Pancreas (tissue), 10 donors: ENCODE results near the gene XRCC1. TPM values are rescaled to one million over a fixed set of nuclear protein-coding genes. Genes with fewer than 3 reads are reported as not detected.

Source experiments
- ATAC-seq, 4 donors: fragments of 200-7000 bp; cut with Tn5 transposase; one replicate each; pipeline versions ENCODE4 v1.8.0 to v1.9.1; 2020; ENCODE audit warnings: mild to moderate bottlenecking in 4 of 4, moderate library complexity in 4 of 4
- DNase-seq, 6 donors: peaks; one replicate each; pipeline ENCODE4 v3.0.0-alpha.2; 2020
- FAIRE-seq: peaks from 2 replicates; lab custom pipeline; 2012; peaks lifted over from hg19 to GRCh38; lab: Jason Lieb, UNC
- H3K27ac ChIP-seq, 4 donors: fragments of 200-600 bp; sonication (generic); 1 replicate in 3 of 4; 2 replicates in 1 of 4; pipeline versions ENCODE4 v1.5.0 to v1.8.0; 2020
- H3K27me3 ChIP-seq, 4 donors: fragments of 200-600 bp; one replicate each; pipeline ENCODE4 v1.8.0; 2021
- H3K36me3 ChIP-seq, 3 donors: fragments of 200-600 bp; sonication (generic) in 1 of 3; one replicate each; pipeline versions ENCODE4 v1.5.0 to v1.8.0; 2020 to 2021
- H3K4me1 ChIP-seq, 3 donors: fragments of 200-600 bp; one replicate each; pipeline ENCODE4 v1.8.0; 2021
- H3K4me3 ChIP-seq, 4 donors: fragments of 200-600 bp; sonication (generic) in 2 of 4; one replicate each; pipeline versions ENCODE4 v1.5.0 to v1.8.0; 2020 to 2021
- H3K9me3 ChIP-seq, 4 donors: fragments of 200-600 bp; one replicate each; pipeline ENCODE4 v1.8.0; 2021
- WGBS, 2 donors: extraction: QIAGEN DNeasy Blood & Tissue Kit; methylation state at CpG; one replicate each; pipeline ENCODE4 v1.1.7; 2013; 5-methylcytosine and 5-hydroxymethylcytosine counted together
- intact Hi-C, 3 donors: fragments of 100-400 bp; cut with DNase I; formaldehyde crosslinking; loops; one replicate each; pipeline versions ENCODE4 v1.11.1 to v1.14.2; 2022
- polyA plus RNA-seq, 2 donors: library from polyadenylated mRNA; stranded (reverse); fragments of 200-250 nt; gene quantifications; one replicate each; pipeline ENCODE4 v1.2.3, GENCODE V29; 2013
- total RNA-seq, 6 donors: library from RNA; stranded (reverse); fragmentation: NEBNext Ultra II Directional in 4 of 6; extraction: Animal tissue kit (Norgen Biotek cat#: 25700) in 4 of 6; gene quantifications; one replicate each; pipeline versions ENCODE4 v1.2.1 to v1.2.4, GENCODE V29; 2021 to 2023
- TF ChIP-seq, protein P1 (sequence below), 4 donors: fragments of 200-600 bp; sonication (generic) in 3 of 4; IDR thresholded peaks; one replicate each; pipeline versions ENCODE4 v1.5.0 to v1.8.0; 2021; ENCODE audit warnings: antibody characterized with exemption in 4 of 4
- donor health status: healthy with polysubstance abuse.
- donor health status: DM: no; HTN: no; CAD: no; lungs with moderate emphysema.
- donor health status: DM: no; HTN: no; CAD: no.
- donor health status: control.
- donor health status: control.
- donor health status: Bipolar disorder and iron deficiency.
- donor health status: DM: yes; HTN: yes; CAD: no.
- donor health status: DM: no; HTN: no; CAD: no.
- donor health status: DM: no; HTN: no; CAD: no.
- donor health status: DM: yes; HTN: yes; CAD: no.

XRCC1 gene
- total and polyA plus RNA-seq, 8 donors: 9.3 to 19.3 (median 12.8) TPM

DNA sequence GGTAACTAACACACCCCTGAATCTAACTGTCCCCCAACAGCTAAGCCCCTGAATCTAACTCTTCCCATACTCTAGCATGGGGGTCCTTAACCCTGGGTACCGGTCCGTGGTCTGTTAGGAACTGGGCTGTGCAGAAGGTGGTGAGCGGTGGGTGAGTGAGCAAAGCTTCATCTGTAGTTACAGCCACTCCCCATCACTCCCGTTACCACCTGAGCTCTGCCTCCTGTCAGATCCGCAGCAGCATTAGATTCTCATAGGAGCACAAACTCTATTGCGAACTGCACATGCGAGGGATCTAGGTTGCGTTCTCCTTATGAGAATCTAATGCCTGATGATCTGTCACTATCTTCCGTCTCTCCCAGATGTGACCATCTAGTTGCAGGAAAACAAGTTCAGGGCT is 64.6 kb downstream of the XRCC1 start:
- H3K4me1 ChIP-seq: no peaks in the 10 kb centered on the region
- ATAC-seq: no peak
- peaks cover 0 to 2% (median 0%) of the 10 kb centered on the region in 3 donors for H3K36me3 ChIP-seq
- H3K27ac ChIP-seq: no peak overlapping the region
- no peak for DNase-seq
- TF ChIP-seq, protein P1, sequence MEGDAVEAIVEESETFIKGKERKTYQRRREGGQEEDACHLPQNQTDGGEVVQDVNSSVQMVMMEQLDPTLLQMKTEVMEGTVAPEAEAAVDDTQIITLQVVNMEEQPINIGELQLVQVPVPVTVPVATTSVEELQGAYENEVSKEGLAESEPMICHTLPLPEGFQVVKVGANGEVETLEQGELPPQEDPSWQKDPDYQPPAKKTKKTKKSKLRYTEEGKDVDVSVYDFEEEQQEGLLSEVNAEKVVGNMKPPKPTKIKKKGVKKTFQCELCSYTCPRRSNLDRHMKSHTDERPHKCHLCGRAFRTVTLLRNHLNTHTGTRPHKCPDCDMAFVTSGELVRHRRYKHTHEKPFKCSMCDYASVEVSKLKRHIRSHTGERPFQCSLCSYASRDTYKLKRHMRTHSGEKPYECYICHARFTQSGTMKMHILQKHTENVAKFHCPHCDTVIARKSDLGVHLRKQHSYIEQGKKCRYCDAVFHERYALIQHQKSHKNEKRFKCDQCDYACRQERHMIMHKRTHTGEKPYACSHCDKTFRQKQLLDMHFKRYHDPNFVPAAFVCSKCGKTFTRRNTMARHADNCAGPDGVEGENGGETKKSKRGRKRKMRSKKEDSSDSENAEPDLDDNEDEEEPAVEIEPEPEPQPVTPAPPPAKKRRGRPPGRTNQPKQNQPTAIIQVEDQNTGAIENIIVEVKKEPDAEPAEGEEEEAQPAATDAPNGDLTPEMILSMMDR (IDR thresholded peaks at IDR 0.05): no peak
- intact Hi-C loops: no loop called here
- WGBS, 2 donors: 95 to 96% methylated on average over 9 of the region's 9 CpGs
- no peak overlapping the region for H3K4me3 ChIP-seq
- H3K9me3 ChIP-seq: no peaks in the 10 kb centered on the region
- H3K27me3 ChIP-seq: no peaks in the 10 kb centered on the region
- FAIRE-seq: no peak

DNA sequence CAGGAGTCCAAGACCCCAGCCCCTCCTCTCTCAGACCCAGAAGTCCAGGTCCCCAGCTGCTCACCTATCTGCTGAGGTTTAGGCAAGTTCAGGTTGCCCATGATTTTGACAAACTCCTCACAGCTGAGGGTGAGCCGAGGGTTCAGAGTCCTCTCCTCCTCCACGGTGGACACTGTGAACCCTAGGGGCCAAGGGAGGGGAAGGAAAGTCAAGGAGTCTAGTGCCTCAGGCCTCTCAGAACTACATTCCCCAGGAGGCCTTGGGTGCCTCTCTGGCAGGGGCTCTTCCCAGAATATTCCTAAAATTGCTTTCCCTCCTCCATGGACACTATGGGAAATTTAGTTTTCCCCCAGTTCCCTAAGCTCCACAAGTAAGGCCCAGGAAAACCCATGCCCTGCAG is 67.4 kb downstream of the XRCC1 start:
- H3K9me3 ChIP-seq: no peaks in the 10 kb centered on the region
- WGBS, 2 donors: 90 to 97% methylated on average over 2 of the region's 2 CpGs
- H3K27me3 ChIP-seq: no peaks in the 10 kb centered on the region
- no peak for ATAC-seq
- H3K4me1 ChIP-seq: peaks cover 0 to 4% (median 0%) of the 10 kb centered on the region in 3 donors
- no peak for DNase-seq
- intact Hi-C loops: no loop called here
- TF ChIP-seq, protein P1 (IDR thresholded peaks at IDR 0.05): no peak
- H3K27ac ChIP-seq: no peak overlapping the region
- no peak overlapping the region for H3K4me3 ChIP-seq
- no peak for FAIRE-seq
- peaks cover 0 to 2% (median 0%) of the 10 kb centered on the region in 3 donors for H3K36me3 ChIP-seq

DNA sequence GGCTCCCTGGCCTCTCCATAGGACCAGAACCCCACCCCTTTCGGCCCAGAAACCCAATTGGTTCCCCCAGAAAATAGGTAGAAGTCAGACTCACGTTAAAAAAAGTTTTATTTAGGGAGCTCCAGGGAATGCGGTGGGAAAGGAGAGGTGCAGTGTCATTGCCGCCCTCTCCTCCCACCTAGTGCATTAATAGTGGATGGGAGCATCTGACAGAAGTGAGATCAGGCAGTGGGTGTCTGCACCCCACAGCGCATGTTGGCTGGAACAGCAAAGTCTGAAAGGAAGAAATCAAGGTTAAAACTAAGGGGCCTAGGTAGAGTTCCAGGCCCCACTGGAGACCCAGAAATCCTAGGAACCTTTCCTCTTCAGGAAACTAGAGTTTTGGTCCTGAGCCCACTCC is 68.7 kb downstream of the XRCC1 start:
- intact Hi-C loops: no loop called here
- Histone ChIP-seq H3K27ac (no peak overlapping the region), H3K36me3 (peaks cover 0 to 2% (median 0%) of the 10 kb centered on the region in 3 donors), H3K4me1 (peaks cover 0 to 4% (median 0%) of the 10 kb centered on the region in 3 donors), H3K4me3 (no peak overlapping the region), H3K27me3 (no peaks in the 10 kb centered on the region), H3K9me3 (no peaks in the 10 kb centered on the region)
- FAIRE-seq: no peak
- no peak for DNase-seq
- no peak for ATAC-seq
- 92 to 93% methylated on average over 5 of the region's 5 CpGs for WGBS, 2 donors
- TF ChIP-seq, protein P1 (IDR thresholded peaks at IDR 0.05): no peak

DNA sequence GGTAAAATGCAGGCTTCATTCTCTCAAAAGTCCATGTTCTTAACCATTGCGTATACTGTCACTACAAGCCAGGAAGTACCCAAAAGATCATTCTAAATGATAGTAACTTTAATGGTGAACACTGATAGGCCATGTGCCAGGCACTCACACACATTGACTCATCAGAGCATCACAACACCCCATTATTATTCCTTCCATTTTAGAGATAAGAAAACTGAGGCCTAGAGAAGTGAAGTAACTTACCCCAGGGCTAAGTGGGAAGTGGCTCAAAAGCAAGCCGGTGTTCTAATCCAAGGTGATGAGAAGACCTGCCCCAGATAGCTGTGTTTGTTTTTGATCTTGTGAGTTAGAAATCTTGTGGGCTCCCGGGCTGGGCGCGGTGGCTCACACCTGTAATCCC is 69.4 kb downstream of the XRCC1 start:
- Histone ChIP-seq H3K36me3 (peaks cover 0 to 2% (median 0%) of the 10 kb centered on the region in 3 donors), H3K4me3 (no peak overlapping the region), H3K27ac (no peak overlapping the region), H3K9me3 (no peaks in the 10 kb centered on the region), H3K27me3 (no peaks in the 10 kb centered on the region), H3K4me1 (peaks cover 0 to 4% (median 0%) of the 10 kb centered on the region in 3 donors)
- ATAC-seq (no peak), DNase-seq (no peak), FAIRE-seq (no peak)
- intact Hi-C loops: no loop called here
- TF ChIP-seq, protein P1 (IDR thresholded peaks at IDR 0.05): no peak
- WGBS, 2 donors: 93 to 96% methylated on average over 5 of the region's 5 CpGs

DNA sequence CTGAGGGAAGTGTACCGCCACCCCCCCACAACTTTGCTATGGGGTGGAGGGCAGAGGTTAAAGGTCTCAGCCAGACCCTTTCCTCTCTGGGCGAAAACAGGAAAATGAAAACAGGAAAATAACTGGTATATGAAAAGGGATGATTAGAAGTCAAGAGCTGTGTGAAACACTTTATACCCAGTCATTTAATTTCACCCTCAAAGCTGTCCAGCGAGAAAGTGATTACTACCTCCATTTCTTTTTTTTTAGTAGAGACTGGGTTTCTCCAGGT is 70.2 kb downstream of the XRCC1 start:
- FAIRE-seq (no peak), ATAC-seq (no peak), DNase-seq (no peak)
- Histone ChIP-seq H3K36me3 (peaks cover 0 to 2% (median 0%) of the 10 kb centered on the region in 3 donors), H3K27ac (peak overlapping the region; percentile 56 to 88 (median 74)), H3K4me1 (peaks cover 0 to 4% (median 0%) of the 10 kb centered on the region in 3 donors), H3K4me3 (peak overlapping the region in 2 of 4 donors; percentile 47 to 79), H3K9me3 (no peaks in the 10 kb centered on the region), H3K27me3 (no peaks in the 10 kb centered on the region)
- 90 to 92% methylated on average over 3 of the region's 3 CpGs for WGBS, 2 donors
- TF ChIP-seq, protein P1 (IDR thresholded peaks at IDR 0.05): no peak
- intact Hi-C loops: no loop called here
